ENCODE measurements around the gene NOTCH4.
"Not testable (repeated sequence)": the region's sequence is repeated elsewhere in the genome, so short reads cannot be mapped to it uniquely, and the experiment has no call there.

The NOTCH4 gene

GRCh38 chr6:32223258-32224235 is at the start of gene NOTCH4:
TSS of gene NOTCH4 (minus strand) at chr6:32224067. CDS start at chr6:32223928, 139 bp downstream.
- DNase-seq, result no peak

GRCh38 chr6:32271429-32271828 is 47.6 kb upstream of the NOTCH4 start:
- DNase-seq, result no peak

GRCh38 chr6:32268459-32268858 is 44.6 kb upstream of the NOTCH4 start:
- DNase-seq, result not testable (repeated sequence)

- no peak for DNase-seq
These were observed 43.2 kb upstream of the NOTCH4 start for GRCh38 chr6:32267035-32267434.

GRCh38 chr6:32257262-32257661 is 33.4 kb upstream of the NOTCH4 start:
- not testable (repeated sequence) for DNase-seq

- DNase-seq, result peak; percentile 65 to 76
These were observed 31.6 kb upstream of the NOTCH4 start for GRCh38 chr6:32255199-32256153.

GRCh38 chr6:32254761-32255198 is 30.9 kb upstream of the NOTCH4 start:
- DNase-seq, result no peak

- no peak for DNase-seq
These were observed 28.6 kb upstream of the NOTCH4 start for GRCh38 chr6:32252331-32253009.

GRCh38 chr6:32249262-32249661 is 25.4 kb upstream of the NOTCH4 start:
- DNase-seq, result no peak

GRCh38 chr6:32247401-32247800 is 23.5 kb upstream of the NOTCH4 start:
- no peak for DNase-seq

- DNase-seq, result peak; percentile 72 to 79
These were observed 21.1 kb upstream of the NOTCH4 start for GRCh38 chr6:32244946-32245398.

GRCh38 chr6:32244270-32244669 is 20.4 kb upstream of the NOTCH4 start:
- DNase-seq, result no peak

- DNase-seq, result not testable (repeated sequence)
These were observed 18.5 kb upstream of the NOTCH4 start for GRCh38 chr6:32242318-32242813.

- DNase-seq, result no peak
These were observed 16.8 kb upstream of the NOTCH4 start for GRCh38 chr6:32240686-32241085.

GRCh38 chr6:32239462-32239861 is 15.6 kb upstream of the NOTCH4 start:
- no peak for DNase-seq

- no peak for DNase-seq
These were observed 11.1 kb upstream of the NOTCH4 start for GRCh38 chr6:32234934-32235333.

GRCh38 chr6:32226434-32226833 is 2.6 kb upstream of the NOTCH4 start:
- DNase-seq, result no peak

- no peak for DNase-seq
These were observed 829 bp upstream of the NOTCH4 start for GRCh38 chr6:32224696-32225095.

- DNase-seq, result no peak
These were observed 1.3 kb downstream of the NOTCH4 start for GRCh38 chr6:32222333-32223230.

GRCh38 chr6:32220021-32220420 is 3.8 kb downstream of the NOTCH4 start:
- no peak for DNase-seq

- DNase-seq, result no peak
These were observed 5.7 kb downstream of the NOTCH4 start for GRCh38 chr6:32218167-32218566.

All from activated CD4-positive, alpha-beta T cell treated with anti-CD3 and anti-CD28 coated beads, Interleukin-2, amount 50 U/mL, for 48 hours (primary cell).